ENCODE results near the gene MYO18B.

The MYO18B gene

DNA sequence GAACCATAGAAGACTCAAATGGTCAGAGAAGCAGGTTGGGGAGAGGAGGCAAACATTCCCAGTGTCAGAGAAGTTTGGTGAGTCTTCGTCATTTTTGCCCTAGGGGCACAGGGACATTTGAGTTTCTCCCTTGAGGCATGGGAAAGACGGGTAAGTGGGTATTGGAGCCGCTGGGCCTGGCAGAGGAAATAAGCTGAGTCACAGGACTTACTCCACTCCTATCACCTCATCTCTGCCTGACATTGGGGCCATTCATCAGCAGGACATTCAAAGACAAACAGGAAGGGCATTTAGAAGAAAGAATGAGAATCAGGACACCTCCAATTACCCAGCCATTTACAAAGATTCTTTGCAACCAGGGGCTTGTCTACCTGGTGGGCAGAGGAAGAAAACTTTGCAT is 326.6 kb downstream of the MYO18B start:
- no peak for DNase-seq

GRCh38 chr22:26072621-26073020 is 330.6 kb downstream of the MYO18B start:
- no peak for DNase-seq

- DNase-seq = no peak
Observed at GRCh38 chr22:26075251-26075650, 333.3 kb downstream of the MYO18B start.

DNA sequence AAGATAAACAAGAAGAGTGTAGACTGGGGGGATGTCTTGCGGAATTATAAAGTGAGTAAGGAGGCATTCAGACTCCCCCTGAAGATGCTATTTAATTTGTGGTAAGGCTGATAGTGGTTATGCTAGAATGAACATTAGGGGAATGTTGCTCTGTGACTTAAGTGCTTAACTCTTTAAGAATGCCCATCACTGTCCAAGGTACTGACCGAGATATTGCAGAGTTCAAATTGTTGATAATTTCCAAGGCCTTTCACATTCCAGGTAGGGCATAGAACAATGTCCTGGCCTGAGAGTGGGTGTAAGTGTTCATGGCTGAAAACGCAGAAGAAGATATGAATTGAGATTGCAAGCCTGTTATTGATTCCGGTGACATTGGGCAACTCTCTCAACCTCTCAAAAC is 337.0 kb downstream of the MYO18B start:
- no peak for DNase-seq
